Measurements from ENCODE around the gene INTU. TPM values are rescaled to one million over a fixed set of nuclear protein-coding genes. Genes with fewer than 3 reads are reported as not detected.

INTU gene
- total and polyA plus RNA-seq, 4 donors = 2.5 to 37.0 (median 6.6) TPM

DNA sequence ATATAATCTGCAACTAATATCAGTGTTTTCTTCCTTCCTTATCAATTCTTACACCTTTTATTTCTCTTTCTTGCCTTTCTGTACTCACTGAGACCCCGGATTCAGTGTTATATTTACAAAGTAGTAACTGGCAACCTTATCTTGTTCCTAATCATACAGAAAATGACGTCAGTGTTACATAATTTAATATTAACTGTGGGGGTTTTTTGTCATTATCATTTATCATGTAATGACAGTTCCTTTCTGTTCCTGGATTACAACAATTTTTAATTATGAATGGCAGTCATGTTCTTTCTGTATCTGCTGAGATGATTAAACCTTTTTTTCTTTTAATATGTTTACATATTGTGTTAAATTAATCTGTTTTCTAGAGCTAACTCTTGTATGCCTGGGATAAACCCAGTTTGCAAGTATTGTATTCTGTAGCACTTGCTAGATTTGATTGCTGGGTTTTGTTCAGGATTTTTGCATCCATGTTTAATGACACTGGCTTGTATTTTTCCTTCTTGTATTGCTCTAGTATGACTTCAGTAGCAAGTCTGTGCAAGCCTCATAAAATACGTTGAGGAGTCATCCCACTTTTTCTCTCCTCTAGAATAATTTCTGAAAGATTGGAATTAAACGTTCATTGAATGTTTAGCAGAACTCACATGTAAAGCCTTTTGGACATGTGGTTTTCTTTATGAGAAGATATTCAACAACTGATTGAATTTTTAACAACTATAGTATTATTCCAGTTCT, 138.9 kb downstream of the INTU start:
- Histone ChIP-seq H3K27me3 (ENCODE audit: control insufficient read depth in 3 of 3, insufficient read depth in 3 of 3, low read length in 2 of 3) (no peaks in the 10 kb centered on the region), H3K4me3 (no peak overlapping the region), H3K36me3 (ENCODE audit: control insufficient read depth in 4 of 4, insufficient read depth in 4 of 4, low read length in 4 of 4) (no peaks in the 10 kb centered on the region), H3K9me3 (ENCODE audit: control insufficient read depth in 4 of 4, insufficient read depth in 3 of 4, low read length in 3 of 4) (no peaks in the 10 kb centered on the region), H3K4me1 (ENCODE audit: control insufficient read depth in 5 of 5, insufficient read depth in 5 of 5, low read length in 5 of 5) (no peaks in the 10 kb centered on the region), H3K27ac (ENCODE audit: low read depth in 1 of 2, low read length in 1 of 2) (no peak overlapping the region), H3K9ac (ENCODE audit: insufficient read depth in 1 of 2, low read length in 2 of 2) (no peak overlapping the region)
- no peak for DNase-seq
- WGBS, 2 donors = 53 to 62% methylated on average over 4 of the region's 4 CpGs
- TF ChIP-seq, protein P1, sequence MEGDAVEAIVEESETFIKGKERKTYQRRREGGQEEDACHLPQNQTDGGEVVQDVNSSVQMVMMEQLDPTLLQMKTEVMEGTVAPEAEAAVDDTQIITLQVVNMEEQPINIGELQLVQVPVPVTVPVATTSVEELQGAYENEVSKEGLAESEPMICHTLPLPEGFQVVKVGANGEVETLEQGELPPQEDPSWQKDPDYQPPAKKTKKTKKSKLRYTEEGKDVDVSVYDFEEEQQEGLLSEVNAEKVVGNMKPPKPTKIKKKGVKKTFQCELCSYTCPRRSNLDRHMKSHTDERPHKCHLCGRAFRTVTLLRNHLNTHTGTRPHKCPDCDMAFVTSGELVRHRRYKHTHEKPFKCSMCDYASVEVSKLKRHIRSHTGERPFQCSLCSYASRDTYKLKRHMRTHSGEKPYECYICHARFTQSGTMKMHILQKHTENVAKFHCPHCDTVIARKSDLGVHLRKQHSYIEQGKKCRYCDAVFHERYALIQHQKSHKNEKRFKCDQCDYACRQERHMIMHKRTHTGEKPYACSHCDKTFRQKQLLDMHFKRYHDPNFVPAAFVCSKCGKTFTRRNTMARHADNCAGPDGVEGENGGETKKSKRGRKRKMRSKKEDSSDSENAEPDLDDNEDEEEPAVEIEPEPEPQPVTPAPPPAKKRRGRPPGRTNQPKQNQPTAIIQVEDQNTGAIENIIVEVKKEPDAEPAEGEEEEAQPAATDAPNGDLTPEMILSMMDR (IDR thresholded peaks at IDR 0.05; ENCODE audit: control extremely low read depth, extremely low read depth) = no peak
- no peak for ATAC-seq (ENCODE audit: insufficient read depth, low FRiP score)

DNA sequence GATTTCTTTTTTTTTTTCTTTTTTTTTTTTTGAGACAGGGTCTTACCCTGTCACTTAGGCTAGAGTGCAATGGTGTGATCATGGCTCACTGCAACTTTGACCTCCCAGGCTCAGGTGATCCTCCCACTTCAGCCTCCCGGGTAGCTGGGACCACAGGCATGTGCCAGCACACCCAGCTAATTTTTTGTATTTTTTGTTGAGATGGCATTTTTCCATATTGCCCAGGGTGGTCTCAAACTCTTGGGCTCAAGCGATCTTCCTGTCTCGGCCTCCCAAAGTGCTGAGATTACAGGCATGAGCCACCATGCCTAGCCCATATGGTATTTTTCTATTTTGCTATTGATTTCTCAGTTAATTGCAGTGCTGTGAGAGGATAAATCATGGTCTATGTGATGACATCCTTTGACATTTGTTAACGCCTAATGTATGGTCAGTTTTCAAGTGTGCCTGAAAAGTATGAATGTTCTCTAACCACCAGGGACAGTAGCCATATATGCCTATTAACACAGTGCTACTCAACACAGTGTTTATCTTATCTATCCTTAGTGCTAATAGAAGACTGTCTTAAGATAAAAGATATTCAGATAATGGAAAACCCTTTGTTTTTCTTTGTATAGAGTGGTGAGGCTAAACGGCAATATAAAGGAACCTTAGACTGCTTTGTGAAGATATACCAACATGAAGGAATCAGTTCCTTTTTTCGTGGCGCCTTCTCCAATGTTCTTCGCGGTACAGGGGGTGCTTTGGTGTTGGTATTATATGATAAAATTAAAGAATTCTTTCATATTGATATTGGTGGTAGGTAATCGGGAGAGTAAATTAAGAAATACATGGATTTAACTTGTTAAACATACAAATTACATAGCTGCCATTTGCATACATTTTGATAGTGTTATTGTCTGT, 140.3 kb downstream of the INTU start:
- Histone ChIP-seq H3K36me3 (ENCODE audit: control insufficient read depth in 4 of 4, insufficient read depth in 4 of 4, low read length in 4 of 4) (no peaks in the 10 kb centered on the region), H3K4me3 (no peak overlapping the region), H3K9ac (ENCODE audit: insufficient read depth in 1 of 2, low read length in 2 of 2) (no peak overlapping the region), H3K4me1 (ENCODE audit: control insufficient read depth in 5 of 5, insufficient read depth in 5 of 5, low read length in 5 of 5) (no peaks in the 10 kb centered on the region), H3K9me3 (ENCODE audit: control insufficient read depth in 4 of 4, insufficient read depth in 3 of 4, low read length in 3 of 4) (no peaks in the 10 kb centered on the region), H3K27ac (ENCODE audit: low read depth in 1 of 2, low read length in 1 of 2) (no peak overlapping the region), H3K27me3 (ENCODE audit: control insufficient read depth in 3 of 3, insufficient read depth in 3 of 3, low read length in 2 of 3) (no peaks in the 10 kb centered on the region)
- DNase-seq (no peak), ATAC-seq (ENCODE audit: insufficient read depth, low FRiP score) (no peak)
- WGBS, 2 donors = 91 to 94% methylated on average over 10 of the region's 10 CpGs
- TF ChIP-seq, protein P1 (IDR thresholded peaks at IDR 0.05; ENCODE audit: control extremely low read depth, extremely low read depth) = no peak

DNA sequence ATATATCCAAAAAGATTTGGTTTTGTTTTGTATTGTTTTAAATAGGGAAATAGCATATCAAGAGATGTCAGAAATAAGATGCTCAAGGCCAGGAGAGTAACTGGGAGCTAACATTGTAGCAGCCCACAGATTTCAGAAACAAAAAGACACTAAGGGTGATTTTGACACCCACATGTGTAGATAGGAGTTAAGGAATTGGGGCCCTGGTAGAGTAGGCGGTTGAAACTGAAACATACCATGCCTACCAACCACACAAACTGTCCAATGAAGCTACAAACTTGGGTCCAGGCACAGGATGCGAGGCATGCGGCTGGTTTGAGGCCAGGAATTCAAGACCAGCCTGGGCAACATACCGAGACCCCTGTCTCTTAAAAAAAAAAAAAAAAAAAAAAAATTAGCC, 143.1 kb downstream of the INTU start:
- Histone ChIP-seq H3K36me3 (ENCODE audit: control insufficient read depth in 4 of 4, insufficient read depth in 4 of 4, low read length in 4 of 4) (no peaks in the 10 kb centered on the region), H3K27ac (ENCODE audit: low read depth in 1 of 2, low read length in 1 of 2) (no peak overlapping the region), H3K4me1 (ENCODE audit: control insufficient read depth in 5 of 5, insufficient read depth in 5 of 5, low read length in 5 of 5) (no peaks in the 10 kb centered on the region), H3K27me3 (ENCODE audit: control insufficient read depth in 3 of 3, insufficient read depth in 3 of 3, low read length in 2 of 3) (no peaks in the 10 kb centered on the region), H3K4me3 (no peak overlapping the region), H3K9me3 (ENCODE audit: control insufficient read depth in 4 of 4, insufficient read depth in 3 of 4, low read length in 3 of 4) (no peaks in the 10 kb centered on the region), H3K9ac (ENCODE audit: insufficient read depth in 1 of 2, low read length in 2 of 2) (no peak overlapping the region)
- TF ChIP-seq, protein P1 (IDR thresholded peaks at IDR 0.05; ENCODE audit: control extremely low read depth, extremely low read depth) = no peak
- DNase-seq (no peak), ATAC-seq (ENCODE audit: insufficient read depth, low FRiP score) (no peak)
- WGBS, 2 donors = 94 to 98% methylated on average over 4 of the region's 4 CpGs

Other genes with a start within 250 kb of the INTU start
- not detected for gene SLC25A31, start 97.4 kb downstream of the INTU start, total RNA-seq
- gene SLC25A31, start 97.4 kb downstream of the INTU start, polyA plus RNA-seq = under 1 TPM in 1 of 2 donors, not detected in 1; 0.06 TPM
- 1 to 10 TPM; 4.6 to 6.0 TPM for gene HSPA4L, start 149.4 kb downstream of the INTU start, total RNA-seq
- gene HSPA4L, start 149.4 kb downstream of the INTU start, polyA plus RNA-seq = 1 to 10 TPM in 1 of 2 donors, under 1 TPM in 1; 0.91 to 1.5 TPM
- 10 to 100 TPM in 1 of 2 donors, 1 to 10 TPM in 1; 2.4 to 13.3 TPM for gene PLK4, start 247.9 kb downstream of the INTU start, total RNA-seq
- gene PLK4, start 247.9 kb downstream of the INTU start, polyA plus RNA-seq = 1 to 10 TPM; 1.2 to 1.3 TPM

Data from lung (tissue), 12 donors.